K562 (cell line): ENCODE data around the gene HEMGN. TPM values are rescaled to one million over a fixed set of nuclear protein-coding genes. Genes with fewer than 3 reads are reported as not detected.

Experiments
- ASH1L ChIP-seq: fragments of 450-650 bp; IDR thresholded peaks from 2 replicates; pipeline ENCODE4 v1.6.1; 2018; ENCODE audit warnings: borderline replicate concordance, mild to moderate bottlenecking, low read depth; ENCODE audit not compliant: partially characterized antibody
- CAMTA2 ChIP-seq: fragments of 250-450 bp; sonication (Bioruptor Pico); conservative IDR thresholded peaks from 2 replicates; pipeline ENCODE4 v1.5.1; 2022
- ETV5 ChIP-seq: sonication (generic); formaldehyde crosslinking; IDR thresholded peaks from 2 replicates; pipeline ENCODE4 v1.4.0; 2020; ENCODE audit warnings: low read depth, mild to moderate bottlenecking, missing genetic modification reagents
- HMG20B ChIP-seq: fragments of 250-450 bp; sonication (Bioruptor Pico); IDR thresholded peaks from 2 replicates; pipeline ENCODE4 v1.5.0; 2021; ENCODE audit warnings: mild to moderate bottlenecking
- HNRNPK ChIP-seq: fragments of 200-400 bp; formaldehyde crosslinking; IDR thresholded peaks from one replicate; pipeline ENCODE4 v1.6.1; 2018; ENCODE audit warnings: mild to moderate bottlenecking, low read depth, low read length; ENCODE audit not compliant: poor library complexity, severe bottlenecking
- LEF1 ChIP-seq: fragments of 450-650 bp; IDR thresholded peaks from 2 replicates; pipeline ENCODE4 v1.6.1; 2016; ENCODE audit warnings: mild to moderate bottlenecking
- MTA3 ChIP-seq: fragments of 450-650 bp; formaldehyde crosslinking; IDR thresholded peaks from 2 replicates; pipeline ENCODE4 v1.6.1; 2017; ENCODE audit warnings: mild to moderate bottlenecking, borderline replicate concordance
- MYC ChIP-seq, 2 experiments: fragments of 250-450 bp in 1 of 2; sonication (Bioruptor Pico) in 1 of 2; IDR thresholded peaks; 2 replicates each; pipeline versions ENCODE4 v1.5.1 to v1.6.1; 2012 to 2021; ENCODE audit warnings: low read depth in 2 of 2, borderline replicate concordance in 1 of 2, improper control_type of control experiment in 1 of 2, low read length in 1 of 2, mild to moderate bottlenecking in 1 of 2, moderate library complexity in 1 of 2
- SIX5 ChIP-seq, 2 experiments: IDR thresholded peaks; 2 replicates each; pipeline ENCODE4 v1.6.1; 2011; ENCODE audit warnings: low read length in 2 of 2, borderline replicate concordance in 1 of 2, low read depth in 1 of 2, mild to moderate bottlenecking in 1 of 2, moderate library complexity in 1 of 2; ENCODE audit not compliant: insufficient read depth in 1 of 2
- ZNF239 ChIP-seq: fragments of 250-450 bp; sonication (Bioruptor Pico); IDR thresholded peaks from 2 replicates; pipeline ENCODE4 v1.4.0; 2020; ENCODE audit warnings: mild to moderate bottlenecking
- ZNF696 ChIP-seq: fragments of 250-450 bp; sonication (Bioruptor Pico); conservative IDR thresholded peaks from 2 replicates; pipeline ENCODE4 v1.4.0; 2020; ENCODE audit warnings: mild to moderate bottlenecking, moderate library complexity
- ZNF77 ChIP-seq: fragments of 250-450 bp; sonication (Bioruptor Pico); IDR thresholded peaks from 2 replicates; pipeline ENCODE4 v1.5.0; 2020
- ZSCAN29 ChIP-seq: fragments of 450-650 bp; IDR thresholded peaks from 2 replicates; pipeline ENCODE4 v1.6.1; 2017
- polyA plus RNA-seq, 8 experiments: library from polyadenylated mRNA; depleted of rRNA in 4 of 8; stranded (reverse) in 5 of 8; unstranded in 3 of 8; fragments of >200 nt; fragmentation: Nextera tagmentation in 2 of 8; fragmentation: Illumina TruSeq in 1 of 8; extraction: Ambion mirVana in 2 of 8; extraction: Trizol in 1 of 8; gene quantifications; 2 replicates each; pipeline versions ENCODE4 v1.2.1 to v1.2.3, GENCODE V29; 2011 to 2014; ENCODE audit warnings: inconsistent platforms in 1 of 8, missing spikeins in 1 of 8
- total RNA-seq, 7 experiments: library from RNA; depleted of rRNA in 6 of 7; stranded (reverse); fragments of >200 nt in 6 of 7; fragmentation: Illumina TruSeq in 2 of 7; extraction: Trizol in 2 of 7; gene quantifications; 2 replicates each; pipeline versions ENCODE4 v1.2.1 to v1.2.3, GENCODE V29; 2011 to 2021; ENCODE audit warnings: low replicate concordance in 1 of 7
- TF ChIP-seq, protein P1 (sequence below): fragments of 250-450 bp; sonication (Bioruptor Pico); IDR thresholded peaks from 2 replicates; pipeline ENCODE4 v1.6.1; 2021; ENCODE audit warnings: mild to moderate bottlenecking
- TF ChIP-seq, protein P2 (sequence below): fragments of 250-450 bp; sonication (Bioruptor Pico); IDR thresholded peaks from 2 replicates; pipeline ENCODE4 v1.8.0; 2021; ENCODE audit warnings: mild to moderate bottlenecking, moderate library complexity
- TF ChIP-seq, protein P3 (sequence below): fragments of 200-400 bp; formaldehyde crosslinking; IDR thresholded peaks from 2 replicates; pipeline ENCODE4 v1.6.1; 2017; ENCODE audit warnings: mild to moderate bottlenecking, low read depth, low read length, moderate library complexity
- TF ChIP-seq, protein P4 (sequence below), 3 experiments: fragments of 200-800 bp in 1 of 3; sonication (Bioruptor generic) in 1 of 3; sonication (generic) in 1 of 3; formaldehyde crosslinking in 1 of 3; IDR thresholded peaks; 2 replicates each; pipeline versions ENCODE4 v1.6.1 to v1.8.0; 2016 to 2022; ENCODE audit warnings: mild to moderate bottlenecking in 2 of 3, missing compliant biosample characterization in 2 of 3, missing genetic modification characterization in 2 of 3, missing genetic modification reagents in 1 of 3
- TF ChIP-seq, protein P5 (sequence below): sonication (generic); formaldehyde crosslinking; IDR thresholded peaks from 2 replicates; pipeline ENCODE4 v1.8.0; 2022; ENCODE audit warnings: missing genetic modification reagents, mild to moderate bottlenecking, borderline replicate concordance

HEMGN gene
- total and polyA plus RNA-seq, 9 of the 15 experiments (the other 6 are each of a cell fraction or from before 2014, with no cell fraction given): 56.3 to 258 (median 137) TPM

DNA sequence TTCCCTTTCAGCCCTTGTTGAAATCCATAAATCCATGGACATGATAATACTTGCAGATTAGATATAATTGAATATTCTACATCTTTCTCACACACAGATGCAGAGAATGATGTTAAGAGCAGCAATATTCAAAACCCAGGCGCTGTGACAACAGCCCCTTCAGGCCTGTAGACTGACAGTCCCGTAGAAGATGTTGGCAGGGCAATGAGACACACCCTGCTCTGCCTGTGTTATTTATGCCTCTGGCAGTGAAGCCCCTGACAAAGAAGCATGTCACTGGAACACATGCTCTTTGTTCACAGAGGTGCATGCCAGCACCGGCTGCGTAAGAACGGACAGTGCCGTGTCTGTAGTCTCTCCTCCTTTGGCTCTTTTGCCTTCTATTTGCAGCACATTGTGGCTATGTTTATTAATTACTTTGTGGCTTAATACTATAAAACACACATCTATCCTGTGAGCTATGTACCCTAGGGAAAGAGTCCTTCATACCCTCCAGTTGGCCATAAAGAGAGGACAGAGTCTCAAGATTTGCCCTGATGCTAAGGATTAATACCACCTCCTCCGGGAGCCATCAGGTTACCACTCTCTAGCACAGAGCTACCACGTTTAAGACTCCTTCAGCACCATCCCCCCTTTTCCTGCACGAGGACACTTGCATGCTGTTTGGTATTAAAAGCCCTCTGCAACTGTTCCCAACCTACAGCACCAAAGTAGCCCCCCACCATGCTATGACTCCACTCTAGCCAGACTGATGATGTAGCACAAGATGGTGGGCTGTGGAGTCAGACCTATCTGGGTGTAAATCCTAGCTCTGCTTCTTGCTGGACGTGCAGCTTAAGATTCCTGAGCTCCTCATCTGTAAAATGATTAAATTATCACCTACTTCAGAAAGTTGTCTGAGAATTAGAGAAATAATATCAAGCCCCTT, 43.2 kb upstream of the HEMGN start (continued):
- TF ChIP-seq, protein P1, sequence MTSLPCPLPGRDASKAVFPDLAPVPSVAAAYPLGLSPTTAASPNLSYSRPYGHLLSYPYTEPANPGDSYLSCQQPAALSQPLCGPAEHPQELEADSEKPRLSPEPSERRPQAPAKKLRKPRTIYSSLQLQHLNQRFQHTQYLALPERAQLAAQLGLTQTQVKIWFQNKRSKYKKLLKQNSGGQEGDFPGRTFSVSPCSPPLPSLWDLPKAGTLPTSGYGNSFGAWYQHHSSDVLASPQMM (CRISPR knock-in tag): no peak
- no peak; the same call in 1 of the 2 replicates for TF ChIP-seq MYC (IDR thresholded peaks at IDR 0.05; ENCODE audit: low read depth, low read length)
- TF ChIP-seq MYC (CRISPR knock-in tag; IDR thresholded peaks at IDR 0.05; ENCODE audit: borderline replicate concordance, low read depth): peak; percentile 23; the same call in 1 of the 2 replicates
- no peak for TF ChIP-seq CAMTA2
- TF ChIP-seq, protein P2, sequence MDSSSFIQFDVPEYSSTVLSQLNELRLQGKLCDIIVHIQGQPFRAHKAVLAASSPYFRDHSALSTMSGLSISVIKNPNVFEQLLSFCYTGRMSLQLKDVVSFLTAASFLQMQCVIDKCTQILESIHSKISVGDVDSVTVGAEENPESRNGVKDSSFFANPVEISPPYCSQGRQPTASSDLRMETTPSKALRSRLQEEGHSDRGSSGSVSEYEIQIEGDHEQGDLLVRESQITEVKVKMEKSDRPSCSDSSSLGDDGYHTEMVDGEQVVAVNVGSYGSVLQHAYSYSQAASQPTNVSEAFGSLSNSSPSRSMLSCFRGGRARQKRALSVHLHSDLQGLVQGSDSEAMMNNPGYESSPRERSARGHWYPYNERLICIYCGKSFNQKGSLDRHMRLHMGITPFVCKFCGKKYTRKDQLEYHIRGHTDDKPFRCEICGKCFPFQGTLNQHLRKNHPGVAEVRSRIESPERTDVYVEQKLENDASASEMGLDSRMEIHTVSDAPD (CRISPR knock-in tag): no peak
- TF ChIP-seq, protein P3, sequence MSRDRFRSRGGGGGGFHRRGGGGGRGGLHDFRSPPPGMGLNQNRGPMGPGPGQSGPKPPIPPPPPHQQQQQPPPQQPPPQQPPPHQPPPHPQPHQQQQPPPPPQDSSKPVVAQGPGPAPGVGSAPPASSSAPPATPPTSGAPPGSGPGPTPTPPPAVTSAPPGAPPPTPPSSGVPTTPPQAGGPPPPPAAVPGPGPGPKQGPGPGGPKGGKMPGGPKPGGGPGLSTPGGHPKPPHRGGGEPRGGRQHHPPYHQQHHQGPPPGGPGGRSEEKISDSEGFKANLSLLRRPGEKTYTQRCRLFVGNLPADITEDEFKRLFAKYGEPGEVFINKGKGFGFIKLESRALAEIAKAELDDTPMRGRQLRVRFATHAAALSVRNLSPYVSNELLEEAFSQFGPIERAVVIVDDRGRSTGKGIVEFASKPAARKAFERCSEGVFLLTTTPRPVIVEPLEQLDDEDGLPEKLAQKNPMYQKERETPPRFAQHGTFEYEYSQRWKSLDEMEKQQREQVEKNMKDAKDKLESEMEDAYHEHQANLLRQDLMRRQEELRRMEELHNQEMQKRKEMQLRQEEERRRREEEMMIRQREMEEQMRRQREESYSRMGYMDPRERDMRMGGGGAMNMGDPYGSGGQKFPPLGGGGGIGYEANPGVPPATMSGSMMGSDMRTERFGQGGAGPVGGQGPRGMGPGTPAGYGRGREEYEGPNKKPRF: no peak
- TF ChIP-seq SIX5 (IDR thresholded peaks at IDR 0.05; ENCODE audit: borderline replicate concordance in 1 of 2, insufficient read depth in 1 of 2, low read depth in 1 of 2, low read length in 2 of 2): no peak
- TF ChIP-seq LEF1: no peak
- TF ChIP-seq, protein P4, sequence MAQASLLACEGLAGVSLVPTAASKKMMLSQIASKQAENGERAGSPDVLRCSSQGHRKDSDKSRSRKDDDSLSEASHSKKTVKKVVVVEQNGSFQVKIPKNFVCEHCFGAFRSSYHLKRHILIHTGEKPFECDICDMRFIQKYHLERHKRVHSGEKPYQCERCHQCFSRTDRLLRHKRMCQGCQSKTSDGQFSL (CRISPR knock-in tag; IDR thresholded peaks at IDR 0.05): no peak
- TF ChIP-seq, protein P4 (tag; IDR thresholded peaks at IDR 0.05): no peak; a peak in 1 of 4 replicates
- TF ChIP-seq ZNF696 (CRISPR knock-in tag): no peak
- no peak for TF ChIP-seq HNRNPK
- TF ChIP-seq ZNF239 (CRISPR knock-in tag): no peak
- 0 out of 2 replicates have a peak, but pooled peaks have one; percentile 21 for TF ChIP-seq MTA3
- peak; percentile 52; the same call in 1 of the 2 replicates for TF ChIP-seq ZSCAN29
- TF ChIP-seq, protein P5, sequence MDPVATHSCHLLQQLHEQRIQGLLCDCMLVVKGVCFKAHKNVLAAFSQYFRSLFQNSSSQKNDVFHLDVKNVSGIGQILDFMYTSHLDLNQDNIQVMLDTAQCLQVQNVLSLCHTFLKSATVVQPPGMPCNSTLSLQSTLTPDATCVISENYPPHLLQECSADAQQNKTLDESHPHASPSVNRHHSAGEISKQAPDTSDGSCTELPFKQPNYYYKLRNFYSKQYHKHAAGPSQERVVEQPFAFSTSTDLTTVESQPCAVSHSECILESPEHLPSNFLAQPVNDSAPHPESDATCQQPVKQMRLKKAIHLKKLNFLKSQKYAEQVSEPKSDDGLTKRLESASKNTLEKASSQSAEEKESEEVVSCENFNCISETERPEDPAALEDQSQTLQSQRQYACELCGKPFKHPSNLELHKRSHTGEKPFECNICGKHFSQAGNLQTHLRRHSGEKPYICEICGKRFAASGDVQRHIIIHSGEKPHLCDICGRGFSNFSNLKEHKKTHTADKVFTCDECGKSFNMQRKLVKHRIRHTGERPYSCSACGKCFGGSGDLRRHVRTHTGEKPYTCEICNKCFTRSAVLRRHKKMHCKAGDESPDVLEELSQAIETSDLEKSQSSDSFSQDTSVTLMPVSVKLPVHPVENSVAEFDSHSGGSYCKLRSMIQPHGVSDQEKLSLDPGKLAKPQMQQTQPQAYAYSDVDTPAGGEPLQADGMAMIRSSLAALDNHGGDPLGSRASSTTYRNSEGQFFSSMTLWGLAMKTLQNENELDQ: no peak
- TF ChIP-seq ZNF77 (CRISPR knock-in tag): no peak
- TF ChIP-seq ASH1L: no peak
- 0 out of 2 replicates have a peak, but pooled peaks have one; percentile 65 for TF ChIP-seq HMG20B (CRISPR knock-in tag)
- 0 out of 2 replicates have a peak, but pooled peaks have one; percentile 21 for TF ChIP-seq ETV5 (CRISPR knock-in tag)
